HG02840 (cell line): ENCODE measurements around the gene LCA5.
"Not testable (repeated sequence)": the region's sequence is repeated elsewhere in the genome, so short reads cannot be mapped to it uniquely, and the experiment has no call there.

Experiments
- ATAC-seq: cut with Tn5 transposase; IDR thresholded peaks from one replicate; pipeline ENCODE4 v1.9.1; 2021; ENCODE audit warnings: mild to moderate bottlenecking, moderate library complexity, moderate number of reproducible peaks; ENCODE audit not compliant: unreplicated experiment, low FRiP score

Gene LCA5

GRCh38 chr6:79468116-79468515 lies 69.1 kb downstream of the LCA5 start:
- ATAC-seq = no peak

GRCh38 chr6:79467716-79468115 lies 69.5 kb downstream of the LCA5 start:
- no peak for ATAC-seq

DNA sequence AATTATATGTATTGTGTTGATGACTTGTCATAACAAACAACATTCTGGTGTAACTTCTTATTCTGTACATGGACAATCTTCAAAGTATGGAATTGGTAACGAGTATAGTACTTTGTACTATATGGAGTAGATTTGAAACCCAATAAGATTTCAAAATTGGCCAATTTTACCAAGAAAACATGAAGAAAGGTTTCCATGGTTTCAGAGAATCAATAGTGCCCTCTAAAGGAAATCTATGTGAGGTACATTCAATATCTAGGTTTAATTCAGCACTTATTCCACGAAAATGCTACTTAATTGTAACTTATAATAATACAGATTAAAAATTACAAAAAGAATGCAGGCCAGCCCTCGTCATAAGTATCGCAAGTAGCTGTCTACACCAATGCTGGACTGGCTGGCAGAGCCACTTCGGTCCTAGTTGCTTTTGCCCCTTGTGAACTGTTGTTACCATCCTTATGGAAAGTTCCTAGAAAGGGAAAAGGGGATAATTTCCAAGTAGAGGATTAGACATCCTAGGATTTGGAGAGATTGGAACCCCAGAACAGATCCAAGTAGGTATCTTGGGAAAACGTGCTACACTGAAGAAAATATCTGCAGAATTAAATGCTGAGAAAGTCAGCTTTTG lies 70.9 kb downstream of the LCA5 start:
- ATAC-seq = no peak

DNA sequence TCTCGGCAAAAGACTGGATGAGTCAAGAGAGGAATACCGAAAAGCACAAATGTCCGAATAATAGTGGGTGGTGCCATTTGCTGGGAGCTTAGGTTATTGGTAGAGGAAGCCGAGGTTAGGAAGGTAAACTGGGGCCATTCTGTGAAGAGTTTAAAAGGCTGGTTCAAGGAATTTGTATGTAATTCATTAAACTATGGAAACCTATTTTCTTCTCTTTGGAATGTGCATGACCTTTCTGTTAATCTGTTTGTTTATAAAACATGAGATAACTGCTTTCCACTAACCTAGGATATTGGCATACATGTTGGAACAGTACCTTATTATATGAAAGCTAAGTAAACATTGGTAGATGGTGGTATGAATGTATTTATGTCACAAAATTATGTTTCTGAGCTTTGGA lies 71.8 kb downstream of the LCA5 start:
- no peak for ATAC-seq

- ATAC-seq = no peak
Measured at GRCh38 chr6:79463621-79464050, 73.6 kb downstream of the LCA5 start.

DNA sequence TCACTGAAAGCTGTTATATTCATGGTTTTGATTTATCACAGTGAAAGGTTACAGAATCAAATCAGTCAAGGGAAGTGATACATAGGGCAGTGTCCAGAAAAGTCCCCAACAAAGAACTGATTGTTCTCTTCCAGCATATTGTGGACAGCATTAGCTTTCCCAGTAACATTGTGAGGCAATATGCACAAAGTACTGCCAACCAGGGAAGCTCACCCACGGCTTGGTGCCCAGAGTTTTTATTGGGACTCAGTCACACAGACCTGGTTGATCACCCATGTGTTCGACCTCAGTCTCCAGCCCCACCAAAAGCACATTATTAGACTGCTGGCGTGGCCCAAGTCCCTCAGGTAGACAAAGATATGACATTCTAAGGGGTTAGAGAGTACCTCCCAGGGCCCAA lies 76.0 kb downstream of the LCA5 start:
- no peak for ATAC-seq

- no peak for ATAC-seq
Measured at GRCh38 chr6:79455446-79455845, 81.8 kb downstream of the LCA5 start.

GRCh38 chr6:79453558-79454042 lies 83.6 kb downstream of the LCA5 start:
- ATAC-seq = no peak

DNA sequence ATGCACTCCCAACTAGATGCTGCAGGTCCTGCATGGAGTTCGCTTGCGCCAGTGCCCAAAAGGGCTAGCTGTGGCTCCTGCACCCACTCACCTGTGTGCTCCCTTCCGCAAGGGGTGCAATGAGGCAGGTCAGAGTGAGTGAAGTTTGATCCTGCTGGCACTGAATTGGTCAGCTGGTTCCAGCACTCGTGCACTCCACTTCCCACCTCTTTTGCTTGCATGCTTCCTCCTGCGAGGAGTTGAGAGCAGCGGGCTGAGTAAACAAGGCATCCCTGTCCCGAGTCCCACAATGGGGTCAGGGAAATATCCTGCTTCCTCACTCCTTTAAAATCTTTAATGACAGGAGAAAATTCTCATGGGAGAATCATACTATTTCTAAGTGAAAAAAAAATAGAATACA lies 86.2 kb downstream of the LCA5 start:
- ATAC-seq = no peak

GRCh38 chr6:79446006-79446405 lies 91.2 kb downstream of the LCA5 start:
- no peak for ATAC-seq

DNA sequence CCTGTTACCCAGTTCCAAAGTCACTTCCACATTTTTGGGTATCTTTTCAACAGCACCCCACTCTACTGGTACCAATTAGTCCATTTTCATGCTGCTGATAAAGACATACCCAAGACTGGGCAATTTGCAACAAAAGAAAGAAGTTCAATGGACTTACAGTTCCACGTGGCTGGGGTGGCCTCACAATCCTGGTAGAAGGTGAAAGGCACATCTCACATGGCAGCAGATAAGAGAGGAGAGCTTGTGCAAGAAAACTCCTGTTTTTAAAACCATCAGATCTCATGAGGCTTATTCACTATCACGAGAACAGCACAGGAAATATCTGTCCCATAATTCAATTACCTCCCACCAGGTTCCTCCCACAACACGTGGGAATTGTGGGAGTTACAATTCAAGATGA lies 93.4 kb downstream of the LCA5 start:
- ATAC-seq = not testable (repeated sequence)

GRCh38 chr6:79441192-79441591 lies 96.0 kb downstream of the LCA5 start:
- no peak for ATAC-seq

DNA sequence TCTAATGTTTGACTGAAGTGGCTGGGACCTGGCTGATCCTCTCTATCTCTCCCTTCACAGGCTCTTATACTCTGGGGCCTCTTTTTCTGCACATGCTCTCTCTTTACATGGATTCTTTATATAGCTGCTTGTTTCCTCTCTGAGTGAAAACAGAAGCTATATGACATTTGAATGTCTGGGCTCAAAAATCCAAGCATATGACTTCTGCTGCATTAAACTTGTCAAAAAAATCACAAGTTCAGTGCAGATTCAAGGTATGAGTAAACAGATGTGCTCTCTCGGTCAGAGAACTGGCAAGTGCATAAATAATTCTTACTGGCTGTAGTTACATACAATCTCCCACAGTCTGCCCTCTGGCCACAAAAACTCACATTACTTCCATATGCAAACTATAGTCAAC lies 96.6 kb downstream of the LCA5 start:
- ATAC-seq = no peak

DNA sequence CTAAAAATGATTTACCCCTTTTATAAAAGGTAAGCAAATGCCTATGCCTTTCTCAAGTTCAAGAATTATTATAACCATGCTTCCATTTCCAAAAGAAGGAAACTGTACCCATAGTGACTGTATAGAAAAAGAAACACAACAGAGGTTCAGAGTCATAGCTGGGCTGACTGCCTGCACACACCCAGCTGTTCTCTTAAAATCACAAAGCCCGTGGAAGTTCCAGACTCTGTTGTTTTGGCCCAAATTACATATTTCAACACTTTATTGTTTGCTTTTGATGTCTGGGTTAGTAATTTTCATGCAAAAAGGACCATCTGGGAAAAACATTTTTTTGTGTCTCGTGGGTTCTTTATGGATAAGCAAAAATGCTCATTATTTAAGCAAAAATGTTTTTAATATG lies 99.2 kb downstream of the LCA5 start:
- no peak for ATAC-seq

DNA sequence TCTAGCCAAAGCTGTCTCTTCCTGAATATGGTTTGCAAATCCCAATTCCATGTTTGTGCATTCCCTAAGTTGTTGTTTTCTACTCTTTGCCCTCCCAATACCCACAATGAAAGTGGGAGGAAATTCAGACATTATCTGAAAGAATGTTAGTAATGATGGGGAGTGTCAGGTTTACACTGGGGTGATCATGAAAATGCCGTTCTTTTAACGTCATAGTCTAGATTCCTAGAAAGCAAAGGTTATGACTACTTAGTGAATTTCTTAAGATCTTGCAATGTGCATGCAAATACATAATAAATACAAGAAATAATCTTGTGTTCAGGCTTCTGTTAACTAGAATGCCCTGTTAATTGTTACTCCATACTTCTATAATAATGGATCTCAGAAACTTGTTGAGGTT lies 101.0 kb downstream of the LCA5 start:
- no peak for ATAC-seq

GRCh38 chr6:79435746-79436145 lies 101.5 kb downstream of the LCA5 start:
- no peak for ATAC-seq
